GM18507 (cell line): Measurements from ENCODE around the gene TYW1.
"Not testable (repeated sequence)": the region's sequence is repeated elsewhere in the genome, so short reads cannot be mapped to it uniquely, and the experiment has no call there.

ENCODE experiments used
- DNase-seq: peaks from one replicate; pipeline ENCODE4 v3.0.0; 2011; ENCODE audit warnings: low read depth; ENCODE audit not compliant: insufficient read length; ENCODE audit errors: extremely low spot score
- FAIRE-seq: peaks from 2 replicates; lab custom pipeline; 2011; peaks lifted over from hg19 to GRCh38; lab: Jason Lieb, UNC

Gene TYW1

DNA sequence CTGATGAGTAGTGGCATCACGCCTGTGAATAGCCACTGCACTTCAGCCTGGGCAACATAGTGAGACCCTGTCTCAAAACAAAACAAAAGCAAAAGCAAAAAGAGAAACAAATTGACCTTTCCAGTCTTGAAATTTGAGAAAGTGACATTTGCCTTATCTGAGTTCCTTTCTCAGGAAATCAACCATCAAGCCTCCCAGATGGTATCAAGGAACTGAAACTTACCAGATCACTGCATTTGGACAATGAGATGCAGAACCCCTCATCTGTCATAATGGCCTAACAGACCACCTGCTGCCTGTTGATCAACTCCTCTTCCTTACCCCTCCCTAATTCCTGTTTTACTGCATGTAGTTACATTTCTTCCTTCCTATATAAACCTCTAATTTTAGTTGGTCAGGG is 16.3 kb upstream of the TYW1 start:
- not testable (repeated sequence) for DNase-seq, FAIRE-seq

DNA sequence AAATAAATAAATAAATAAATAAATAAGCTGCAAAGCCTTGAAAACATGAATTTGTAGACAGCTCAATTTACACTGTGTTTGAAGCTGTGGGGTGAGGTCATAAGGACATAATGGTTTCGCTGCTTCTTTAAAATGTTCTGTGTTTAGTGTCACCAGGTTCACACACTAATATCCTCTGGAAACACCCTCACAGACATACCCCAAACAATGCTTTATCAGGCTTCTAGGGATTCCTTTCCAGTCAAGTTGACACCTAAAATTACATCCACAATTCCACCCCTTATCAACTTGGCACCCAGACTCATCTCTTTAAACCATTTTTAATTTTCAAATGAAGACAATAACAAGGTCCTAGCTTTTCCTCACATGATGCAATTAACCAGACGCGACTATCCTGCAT is 7.1 kb upstream of the TYW1 start:
- not testable (repeated sequence) for DNase-seq, FAIRE-seq

- not testable (repeated sequence) for DNase-seq, FAIRE-seq
Observed at GRCh38 chr7:66994051-66994450, 2.6 kb upstream of the TYW1 start.

- not testable (repeated sequence) for DNase-seq
- peak; percentile 85 for FAIRE-seq
Observed at GRCh38 chr7:66994691-66995049, 2.0 kb upstream of the TYW1 start.

- FAIRE-seq, result peak; percentile 99
- DNase-seq, result peak; percentile 35
Observed at GRCh38 chr7:66995050-66995776, 1.4 kb upstream of the TYW1 start, which contains the start of gene SBDS. TSS of gene SBDS (minus strand) at chr7:66995586. CDS start at chr7:66995417, 169 bp downstream.

GRCh38 chr7:67000601-67001258 is 4.1 kb downstream of the TYW1 start:
- DNase-seq, result not testable (repeated sequence)
- peak; percentile 95 for FAIRE-seq

DNA sequence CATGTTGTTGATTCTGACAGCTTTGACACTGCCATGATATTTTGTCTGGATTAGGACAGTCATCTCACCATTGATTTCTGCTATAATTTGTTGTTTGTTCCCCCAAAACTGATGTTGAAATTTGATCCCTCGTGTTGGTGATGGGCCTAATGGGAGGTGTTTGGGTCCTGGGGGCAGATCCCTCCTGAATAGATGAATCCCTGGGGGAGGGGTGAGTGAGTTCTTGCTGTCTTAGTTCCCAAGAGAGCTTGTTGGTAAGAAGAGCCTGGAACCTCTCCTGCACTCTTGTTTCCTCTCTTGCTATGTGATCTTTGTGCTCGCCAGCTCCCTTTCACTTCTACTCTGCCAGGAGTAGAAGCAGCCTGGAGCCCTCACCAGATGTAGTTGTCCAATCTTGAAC is 7.5 kb downstream of the TYW1 start:
- not testable (repeated sequence) for DNase-seq, FAIRE-seq

DNA sequence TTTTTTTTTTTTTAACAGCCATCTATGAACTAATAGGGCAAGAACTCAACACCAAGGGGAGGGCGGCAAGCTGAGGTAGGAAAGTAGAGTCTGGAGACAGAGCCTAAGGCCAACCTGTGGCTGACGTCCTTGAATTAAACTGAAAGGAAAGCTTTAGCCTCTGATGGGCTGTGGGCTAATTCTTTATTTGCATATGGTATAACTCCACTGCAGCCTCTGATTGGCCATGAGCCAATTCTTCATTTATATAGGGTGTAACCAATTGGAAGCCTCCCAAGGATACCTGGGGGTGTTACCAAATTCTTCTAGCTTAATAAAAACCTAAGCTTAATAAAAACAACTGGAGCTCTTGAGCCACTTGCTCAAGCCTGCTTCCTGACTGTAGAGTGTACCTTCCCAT is 10.3 kb downstream of the TYW1 start:
- DNase-seq, result no peak
- FAIRE-seq, result no peak

GRCh38 chr7:67008260-67008659 is 11.6 kb downstream of the TYW1 start:
- no peak for DNase-seq
- FAIRE-seq, result no peak

GRCh38 chr7:67009677-67010076 is 13.0 kb downstream of the TYW1 start:
- not testable (repeated sequence) for DNase-seq, FAIRE-seq

DNA sequence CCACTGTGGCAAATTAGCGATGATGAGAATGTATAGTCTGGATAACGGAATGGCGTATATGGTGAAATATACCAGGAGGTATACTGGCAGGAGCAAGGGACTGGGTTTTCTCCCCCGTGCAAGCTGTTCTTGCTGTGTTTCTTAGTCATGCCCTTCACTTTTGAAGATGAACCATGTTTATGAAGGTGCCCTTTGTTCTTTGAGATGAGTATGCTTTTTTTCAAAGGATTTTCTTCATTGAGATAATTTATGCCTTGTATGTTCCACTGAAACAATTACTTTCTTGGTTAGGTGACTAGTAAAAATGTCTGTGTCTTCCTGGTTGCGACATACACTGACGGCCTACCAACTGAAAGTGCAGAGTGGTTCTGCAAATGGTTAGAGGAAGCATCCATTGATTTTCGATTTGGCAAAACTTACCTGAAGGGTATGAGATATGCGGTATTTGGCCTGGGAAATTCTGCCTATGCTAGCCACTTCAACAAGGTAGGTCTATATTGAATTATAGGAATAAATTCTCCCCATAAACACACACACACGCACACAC is 17.5 kb downstream of the TYW1 start:
- not testable (repeated sequence) for DNase-seq, FAIRE-seq

GRCh38 chr7:67017971-67018370 is 21.3 kb downstream of the TYW1 start:
- not testable (repeated sequence) for DNase-seq, FAIRE-seq

- no peak for FAIRE-seq
- no peak for DNase-seq
Observed at GRCh38 chr7:67018940-67019339, 22.3 kb downstream of the TYW1 start.

GRCh38 chr7:67019562-67020390 is 23.1 kb downstream of the TYW1 start:
- no peak for FAIRE-seq
- no peak for DNase-seq

- no peak for FAIRE-seq
- no peak for DNase-seq
Observed at GRCh38 chr7:67021260-67021659, 24.6 kb downstream of the TYW1 start.

GRCh38 chr7:67022511-67022910 is 25.9 kb downstream of the TYW1 start:
- DNase-seq (no peak), FAIRE-seq (no peak)

DNA sequence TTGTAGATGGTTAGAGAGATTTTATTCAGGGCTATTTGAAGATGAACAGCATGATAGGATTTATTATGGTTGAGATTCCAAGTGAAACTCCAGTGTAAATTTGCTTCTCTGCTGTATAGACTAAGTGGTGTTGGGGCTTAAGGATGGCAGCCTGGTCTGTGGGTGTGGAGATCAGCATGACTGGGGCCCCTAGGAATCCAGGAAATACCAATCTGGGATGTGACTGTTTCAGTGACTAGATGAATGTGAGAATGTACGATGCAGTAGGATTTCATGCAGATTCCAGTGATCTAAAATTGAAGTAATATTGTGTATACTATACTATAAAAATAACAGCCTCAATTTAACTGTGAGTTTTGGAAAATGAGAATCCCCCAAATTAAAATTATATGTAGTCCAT is 28.8 kb downstream of the TYW1 start:
- FAIRE-seq, DNase-seq: not testable (repeated sequence)

GRCh38 chr7:67031685-67032084 is 35.1 kb downstream of the TYW1 start:
- FAIRE-seq, DNase-seq: not testable (repeated sequence)

DNA sequence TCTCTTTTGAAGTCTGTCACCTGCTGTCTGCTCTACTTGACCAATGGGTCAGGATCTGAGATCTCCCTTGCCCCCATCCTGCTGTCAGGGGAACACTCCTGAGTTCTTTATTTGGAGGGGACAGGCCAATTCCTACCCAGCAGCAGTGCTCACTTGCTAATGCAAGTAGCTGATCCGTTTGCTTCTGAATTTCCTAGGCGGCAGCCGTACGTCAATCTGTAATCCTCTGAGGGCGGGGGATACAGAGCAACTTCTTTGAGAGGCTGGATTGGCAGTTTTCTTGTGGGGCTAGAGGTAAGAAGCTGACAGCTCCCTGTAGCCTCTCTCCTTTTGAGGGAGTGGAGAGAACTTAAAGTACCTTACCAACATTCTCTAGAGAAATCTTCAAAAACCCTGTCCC is 36.6 kb downstream of the TYW1 start:
- no peak for DNase-seq
- no peak for FAIRE-seq
